BLaER1 treated with 17β-estradiol and CSF1 and Interleukin-3, amounts not matched to agents 10 nM and 100 nM (cell line): ENCODE results near the gene FLACC1.

ENCODE experiments used
- H3K27ac ChIP-seq, 11 experiments: shearing (Covaris generic); formaldehyde crosslinking; 2 replicates each; pipeline ENCODE4 v1.8.1; 2022
- H3K27me3 ChIP-seq, 11 experiments: shearing (Covaris generic); formaldehyde crosslinking; 2 replicates each; pipeline ENCODE4 v1.8.1; 2022
- H3K36me3 ChIP-seq, 11 experiments: shearing (Covaris generic); formaldehyde crosslinking; 2 replicates each; pipeline ENCODE4 v1.8.1; 2022
- H3K4me1 ChIP-seq, 10 experiments: shearing (Covaris generic); formaldehyde crosslinking; 2 replicates each; pipeline ENCODE4 v1.8.1; 2022
- H3K4me2 ChIP-seq, 11 experiments: shearing (Covaris generic); formaldehyde crosslinking; 2 replicates each; pipeline ENCODE4 v1.8.1; 2022
- H3K4me3 ChIP-seq, 10 experiments: shearing (Covaris generic); formaldehyde crosslinking; 2 replicates each; pipeline ENCODE4 v1.8.1; 2022
- H3K9ac ChIP-seq, 11 experiments: shearing (Covaris generic); formaldehyde crosslinking; 2 replicates each; pipeline ENCODE4 v1.8.1; 2022
- H3K9me3 ChIP-seq, 11 experiments: shearing (Covaris generic); formaldehyde crosslinking; replicated peaks in 1 of 11; 2 replicates each; pipeline ENCODE4 v1.8.1; 2022
- H4K20me1 ChIP-seq, 11 experiments: shearing (Covaris generic); formaldehyde crosslinking; 2 replicates each; pipeline ENCODE4 v1.8.1; 2022
- Cebpa-rat ChIP-seq, 11 experiments: shearing (Covaris generic); IDR thresholded peaks; 2 replicates each; pipeline ENCODE4 v1.8.1; 2022

FLACC1 gene

GRCh38 chr2:201264472-201265173 lies 92.5 kb downstream of the FLACC1 start:
- Histone ChIP-seq H3K4me3 (peak overlapping the region in 7 of 10 experiments; percentile 2 to 47 (median 35); a peak in 8 of 20 replicates), H4K20me1 (peaks cover 0 to 73% (median 48%) of the 10 kb centered on the region in 11 experiments; a peak in 18 of 22 replicates), H3K4me2 (peak overlapping the region; percentile 52 to 94 (median 81)), H3K36me3 (peaks cover 34 to 46% (median 44%) of the 10 kb centered on the region in 11 experiments), H3K27me3 (no peaks in the 10 kb centered on the region), H3K9me3 (no peaks in the 10 kb centered on the region), H3K9ac (peak overlapping the region in 8 of 11 experiments; percentile 3 to 45 (median 23); a peak in 8 of 22 replicates), H3K27ac (peak overlapping the region in 10 of 11 experiments; percentile 15 to 63 (median 53); a peak in 20 of 22 replicates), H3K4me1 (peaks cover 54 to 68% (median 59%) of the 10 kb centered on the region in 10 experiments)
- no peak for TF ChIP-seq Cebpa-rat (IDR thresholded peaks at IDR 0.05)

- Histone ChIP-seq H3K27me3 (no peaks in the 10 kb centered on the region), H4K20me1 (peaks cover 0 to 64% (median 41%) of the 10 kb centered on the region in 11 experiments; a peak in 18 of 22 replicates), H3K4me3 (peak overlapping the region in 4 of 10 experiments; percentile 25 to 40 (median 36); a peak in 5 of 20 replicates), H3K4me2 (peak overlapping the region; percentile 52 to 94 (median 81)), H3K9me3 (no peaks in the 10 kb centered on the region), H3K4me1 (peaks cover 62 to 77% (median 67%) of the 10 kb centered on the region in 10 experiments), H3K36me3 (peaks cover 26 to 37% (median 35%) of the 10 kb centered on the region in 11 experiments), H3K9ac (peak overlapping the region in 4 of 11 experiments; percentile 3 to 41 (median 22); a peak in 5 of 22 replicates), H3K27ac (peak overlapping the region in 6 of 11 experiments; percentile 45 to 63 (median 58); a peak in 6 of 22 replicates)
- TF ChIP-seq Cebpa-rat (IDR thresholded peaks at IDR 0.05): no peak
Measured at GRCh38 chr2:201263779-201264178, 93.4 kb downstream of the FLACC1 start.

GRCh38 chr2:201262718-201263117 lies 94.4 kb downstream of the FLACC1 start:
- Histone ChIP-seq H3K4me2 (peak overlapping the region; percentile 52 to 94 (median 78)), H3K4me1 (peaks cover 62 to 80% (median 69%) of the 10 kb centered on the region in 10 experiments)

GRCh38 chr2:201261906-201262305 lies 95.2 kb downstream of the FLACC1 start:
- peak overlapping the region; percentile 28 to 99 (median 97); a peak in 20 of 22 replicates for H3K27ac ChIP-seq
- peaks cover 67 to 88% (median 74%) of the 10 kb centered on the region in 10 experiments for H3K4me1 ChIP-seq
- H3K9me3 ChIP-seq: no peaks in the 10 kb centered on the region
- peak overlapping the region; percentile 36 to 95 (median 88); a peak in 21 of 22 replicates for H3K9ac ChIP-seq
- H3K4me2 ChIP-seq: peak overlapping the region; percentile 80 to 98 (median 94)
- peaks cover 0 to 46% (median 31%) of the 10 kb centered on the region in 11 experiments; a peak in 18 of 22 replicates for H4K20me1 ChIP-seq
- no peaks in the 10 kb centered on the region for H3K27me3 ChIP-seq
- H3K36me3 ChIP-seq: peaks cover 8 to 19% (median 16%) of the 10 kb centered on the region in 11 experiments
- no peak for TF ChIP-seq Cebpa-rat (IDR thresholded peaks at IDR 0.05)
- peak overlapping the region; percentile 24 to 76 (median 62); a peak in 19 of 20 replicates for H3K4me3 ChIP-seq

More at GRCh38 chr2:201262718-201263117, 94.4 kb downstream of the FLACC1 start:
- no peak for TF ChIP-seq Cebpa-rat (IDR thresholded peaks at IDR 0.05)
- Histone ChIP-seq H3K27ac (peak overlapping the region in 7 of 11 experiments; percentile 10 to 58 (median 25); a peak in 10 of 22 replicates), H3K27me3 (no peaks in the 10 kb centered on the region), H3K36me3 (peaks cover 15 to 27% (median 25%) of the 10 kb centered on the region in 11 experiments), H3K9me3 (no peaks in the 10 kb centered on the region), H4K20me1 (peaks cover 0 to 54% (median 38%) of the 10 kb centered on the region in 11 experiments; a peak in 18 of 22 replicates), H3K9ac (peak overlapping the region; percentile 3 to 52 (median 39); a peak in 14 of 22 replicates), H3K4me3 (peak overlapping the region in 6 of 10 experiments; percentile 12 to 46 (median 38); a peak in 7 of 20 replicates)

- peak overlapping the region; percentile 36 to 95 (median 88); a peak in 21 of 22 replicates for H3K9ac ChIP-seq
- H4K20me1 ChIP-seq: peaks cover 0 to 41% (median 27%) of the 10 kb centered on the region in 11 experiments; a peak in 18 of 22 replicates
- peaks cover 4 to 14% (median 12%) of the 10 kb centered on the region in 11 experiments for H3K36me3 ChIP-seq
- H3K27me3 ChIP-seq: no peaks in the 10 kb centered on the region
- H3K4me2 ChIP-seq: peak overlapping the region; percentile 80 to 98 (median 94)
- H3K4me1 ChIP-seq: peaks cover 71 to 92% (median 78%) of the 10 kb centered on the region in 10 experiments
- no peaks in the 10 kb centered on the region for H3K9me3 ChIP-seq
- H3K27ac ChIP-seq: peak overlapping the region in 10 of 11 experiments; percentile 90 to 99 (median 98); a peak in 20 of 22 replicates
- peak overlapping the region; percentile 24 to 76 (median 62); a peak in 19 of 20 replicates for H3K4me3 ChIP-seq
- no peak for TF ChIP-seq Cebpa-rat (IDR thresholded peaks at IDR 0.05)
Measured at GRCh38 chr2:201261471-201261870, 95.7 kb downstream of the FLACC1 start.

- Histone ChIP-seq H4K20me1 (peaks cover 0 to 30% (median 16%) of the 10 kb centered on the region in 11 experiments; a peak in 18 of 22 replicates), H3K4me1 (peaks cover 69 to 97% (median 81%) of the 10 kb centered on the region in 10 experiments), H3K4me2 (peak within 1 kb of the TSS; percentile 80 to 98 (median 94)), H3K9me3 (no peaks in the 10 kb centered on the region), H3K9ac (peak within 1 kb of the TSS; percentile 85 to 95 (median 88); a peak in 21 of 22 replicates), H3K27me3 (no peaks in the 10 kb centered on the region), H3K36me3 (peaks cover 0 to 8% (median 2%) of the 10 kb centered on the region in 11 experiments; a peak in 4 of 22 replicates), H3K27ac (peak within 1 kb of the TSS; percentile 47 to 99 (median 97)), H3K4me3 (peak within 1 kb of the TSS; percentile 54 to 76 (median 65))
- peak in 6 of 11 experiments; percentile 21 to 67 (median 51); a peak in 7 of 22 replicates for TF ChIP-seq Cebpa-rat (IDR thresholded peaks at IDR 0.05)
Measured at GRCh38 chr2:201260302-201260800, 96.8 kb downstream of the FLACC1 start, which contains the start of gene CASP8. Gene CASP8, plus strand, starts transcription at chr2:201260536. Its CDS starts 5,951 bp downstream, at chr2:201266487.

GRCh38 chr2:201258666-201259615 lies 98.2 kb downstream of the FLACC1 start:
- TF ChIP-seq Cebpa-rat (IDR thresholded peaks at IDR 0.05): no peak
- Histone ChIP-seq H3K36me3 (peaks cover 0 to 16% (median 0%) of the 10 kb centered on the region in 11 experiments; a peak in 3 of 22 replicates), H3K27ac (peak overlapping the region; percentile 90 to 99 (median 97)), H3K9ac (peak overlapping the region; percentile 85 to 95 (median 88)), H3K9me3 (no peaks in the 10 kb centered on the region), H4K20me1 (peaks cover 0 to 16% (median 3%) of the 10 kb centered on the region in 11 experiments; a peak in 12 of 22 replicates), H3K4me1 (peaks cover 63 to 94% (median 80%) of the 10 kb centered on the region in 10 experiments), H3K4me3 (peak overlapping the region; percentile 54 to 76 (median 65)), H3K4me2 (peak overlapping the region; percentile 80 to 98 (median 94)), H3K27me3 (no peaks in the 10 kb centered on the region)
